Adrenal gland (tissue), 12 donors: Measurements from ENCODE around the gene CYB561. TPM values are rescaled to one million over a fixed set of nuclear protein-coding genes. Genes with fewer than 3 reads are reported as not detected.
"Not testable (repeated sequence)": the region's sequence is repeated elsewhere in the genome, so short reads cannot be mapped to it uniquely, and the experiment has no call there.

Experiments
- DNase-seq, 7 donors: peaks; one replicate each; pipeline ENCODE4 v3.0.0-alpha.2; 2019 to 2020
- H3K27ac ChIP-seq, 5 donors: fragments of 200-600 bp; sonication (generic) in 4 of 5; 1 replicate in 3 of 5; 2 replicates in 2 of 5; pipeline versions ENCODE4 v1.5.1 to v1.8.0; 2016 to 2020; ENCODE audit warnings: mild to moderate bottlenecking in 1 of 5
- H3K27me3 ChIP-seq: fragments of 200-600 bp; 2 replicates; pipeline ENCODE4 v1.8.0; 2021
- H3K36me3 ChIP-seq, 2 donors: fragments of 200-600 bp; replicated peaks in 1 of 2; 1 replicate in 1 of 2; 2 replicates in 1 of 2; pipeline versions ENCODE4 v1.5.1 to v1.8.0; 2018 to 2022
- H3K4me1 ChIP-seq, 2 donors: fragments of 200-600 bp; replicated peaks in 1 of 2; 1 replicate in 1 of 2; 2 replicates in 1 of 2; pipeline versions ENCODE4 v1.5.1 to v1.8.0; 2018 to 2021
- H3K4me3 ChIP-seq, 4 donors: fragments of 200-600 bp; sonication (generic) in 3 of 4; one replicate each; pipeline ENCODE4 v1.5.1; 2016 to 2018
- H3K9me3 ChIP-seq, 3 donors: fragments of 200-600 bp; sonication (generic) in 1 of 3; replicated peaks in 1 of 3; 1 replicate in 2 of 3; 2 replicates in 1 of 3; pipeline versions ENCODE4 v1.5.1 to v1.8.0; 2016 to 2021
- CTCF ChIP-seq, 6 experiments: fragments of 450-650 bp in 4 of 6; fragments of 200-600 bp in 2 of 6; sonication (generic) in 1 of 6; IDR thresholded peaks; 1 replicate in 5 of 6; 2 replicates in 1 of 6; pipeline versions ENCODE4 v1.5.1 to v1.8.0; 2016 to 2021; ENCODE audit warnings: antibody characterized with exemption in 6 of 6, mild to moderate bottlenecking in 2 of 6, moderate library complexity in 1 of 6
- POLR2A ChIP-seq, 2 donors: fragments of 450-650 bp; IDR thresholded peaks; one replicate each; pipeline ENCODE4 v1.6.1; 2017; ENCODE audit warnings: antibody characterized with exemption in 2 of 2, mild to moderate bottlenecking in 2 of 2, moderate library complexity in 1 of 2
- WGBS, 4 donors: extraction: QIAGEN DNeasy Blood & Tissue Kit in 2 of 4; methylation state at CpG; one replicate each; pipeline versions ENCODE4 v1.1.5 to v1.1.7; 2013 to 2017; 5-methylcytosine and 5-hydroxymethylcytosine counted together
- intact Hi-C, 2 donors: fragments of 100-400 bp; cut with DNase I; formaldehyde crosslinking; loops; one replicate each; pipeline versions ENCODE4 v1.14.1 to v1.15.0; 2022 to 2023
- polyA plus RNA-seq, 3 donors: library from polyadenylated mRNA; stranded (reverse); fragments of 200-250 nt in 2 of 3; fragments of 350-450 nt in 1 of 3; fragmentation: Illumina TruSeq in 1 of 3; extraction: RNeasy Lipid Tissue Mini Kit (QIAGEN cat#74804) in 1 of 3; gene quantifications; one replicate each; pipeline ENCODE4 v1.2.3, GENCODE V29; 2013 to 2014
- total RNA-seq, 9 donors: library from RNA; depleted of rRNA in 4 of 9; stranded (reverse); fragments of >200 nt in 4 of 9; fragments of 120-200 nt in 1 of 9; fragmentation: NEBNext Ultra II Directional in 1 of 9; extraction: Animal tissue kit (Norgen Biotek cat#: 25700) in 1 of 9; gene quantifications; one replicate each; pipeline versions ENCODE4 v1.1.0 to v1.2.4, GENCODE V29; 2013 to 2023
- donor health status: healthy with polysubstance abuse.
- donor health status: Bipolar disorder and iron deficiency.
- donor health status: DM: yes; HTN: yes; CAD: no.
- donor health status: DM: no; HTN: no; CAD: no.
- donor health status: DM: no; HTN: no; CAD: no.
- donor health status: DM: yes; HTN: yes; CAD: no.

CYB561 gene
- total and polyA plus RNA-seq, 12 donors = 14.3 to 195 (median 68.4) TPM

GRCh38 chr17:63454915-63455314, 8.8 kb upstream of the CYB561 start:
- TF ChIP-seq CTCF (IDR thresholded peaks at IDR 0.05) (no peak), POLR2A (IDR thresholded peaks at IDR 0.05) (no peak)
- peaks cover 8 to 30% of the 10 kb centered on the region in 2 donors for H3K4me1 ChIP-seq
- H3K4me3 ChIP-seq = no peak overlapping the region
- no peak for DNase-seq
- no peaks in the 10 kb centered on the region for H3K27me3 ChIP-seq
- 65 to 77% (median 65%) methylated on average over 5 of the region's 5 CpGs for WGBS, 4 donors
- intact Hi-C loops = no loop called here
- no peaks in the 10 kb centered on the region for H3K9me3 ChIP-seq
- H3K27ac ChIP-seq = no peak overlapping the region
- H3K36me3 ChIP-seq = no peaks in the 10 kb centered on the region

- DNase-seq, H3K27ac ChIP-seq, H3K36me3 ChIP-seq, H3K27me3 ChIP-seq, intact Hi-C loops, H3K4me3 ChIP-seq, H3K9me3 ChIP-seq: not testable (repeated sequence)
- 69 to 79% (median 70%) methylated on average over 6 of the region's 6 CpGs for WGBS, 4 donors
- peaks cover 8 to 30% of the 10 kb centered on the region in 2 donors for H3K4me1 ChIP-seq
Measured at GRCh38 chr17:63454357-63454756, 8.3 kb upstream of the CYB561 start.

- Histone ChIP-seq H3K27me3 (no peaks in the 10 kb centered on the region), H3K27ac (peak overlapping the region in 1 of 5 donors; percentile 34), H3K4me1 (peaks cover 8 to 30% of the 10 kb centered on the region in 2 donors), H3K4me3 (no peak overlapping the region), H3K36me3 (no peaks in the 10 kb centered on the region), H3K9me3 (no peaks in the 10 kb centered on the region)
- intact Hi-C loops = no loop called here
- TF ChIP-seq POLR2A (IDR thresholded peaks at IDR 0.05) (no peak), CTCF (IDR thresholded peaks at IDR 0.05) (no peak)
- WGBS, 4 donors = 55 to 80% (median 59%) methylated on average over 1 to 7 of the region's 7 CpGs
- DNase-seq = peak in 3 of 7 donors; percentile 39 to 45 (median 44)
Measured at GRCh38 chr17:63452962-63453551, 7.0 kb upstream of the CYB561 start.

GRCh38 chr17:63452046-63452961, 6.2 kb upstream of the CYB561 start:
- H3K4me3 ChIP-seq = no peak overlapping the region
- no peaks in the 10 kb centered on the region for H3K36me3 ChIP-seq
- H3K4me1 ChIP-seq = peaks cover 8 to 35% of the 10 kb centered on the region in 2 donors
- TF ChIP-seq POLR2A (IDR thresholded peaks at IDR 0.05) (no peak), CTCF (IDR thresholded peaks at IDR 0.05) (no peak)
- no peaks in the 10 kb centered on the region for H3K27me3 ChIP-seq
- peak overlapping the region in 1 of 5 donors; percentile 34 for H3K27ac ChIP-seq
- intact Hi-C loops = no loop called here
- DNase-seq = peak in 5 of 7 donors; percentile 17 to 73 (median 66)
- WGBS, 4 donors = 71 to 82% (median 74%) methylated on average over 8 to 15 of the region's 15 CpGs
- no peaks in the 10 kb centered on the region for H3K9me3 ChIP-seq
